M059J (cell line): ENCODE data around the gene SLC25A39. TPM values are rescaled to one million over a fixed set of nuclear protein-coding genes. Genes with fewer than 3 reads are reported as not detected.
A peak's percentile ranks its signal among the peaks of the same experiment; 100 is the strongest.

Source experiments
- DNase-seq: peaks from one replicate; pipeline ENCODE4 v3.0.0-alpha.2; 2012; ENCODE audit warnings: low read depth
- total RNA-seq: library from RNA; depleted of rRNA; stranded (reverse); fragments of >200 nt; shearing (Covaris generic); gene quantifications from 2 replicates; pipeline ENCODE4 v1.2.3, GENCODE V29; 2014; rRNA removed

Gene SLC25A39
- total RNA-seq, 1 experiment from 2014 or later, result 138 TPM

GRCh38 chr17:44279346-44279665 is 45.3 kb downstream of the SLC25A39 start:
- DNase-seq, result no peak

- DNase-seq, result peak; percentile 48
These were observed 46.6 kb downstream of the SLC25A39 start for GRCh38 chr17:44277976-44278375.

GRCh38 chr17:44273607-44274006 is 51.0 kb downstream of the SLC25A39 start:
- DNase-seq, result no peak

GRCh38 chr17:44272954-44273353 is 51.7 kb downstream of the SLC25A39 start:
- DNase-seq, result no peak

- DNase-seq, result no peak
These were observed 52.2 kb downstream of the SLC25A39 start for GRCh38 chr17:44272321-44272951.

Other genes starting within 250 kb of the SLC25A39 start
- 37.8 and 46.0 TPM in 2 replicates for gene HDAC5, start 201.2 kb downstream of the SLC25A39 start, total RNA-seq
- 6.5 and 7.5 TPM in 2 replicates for gene HROB, start 182.9 kb downstream of the SLC25A39 start, total RNA-seq
- gene ASB16, start 154.1 kb downstream of the SLC25A39 start, total RNA-seq, result not detected in 2 replicates
- 36.8 and 37.6 TPM in 2 replicates for gene TMUB2, start 137.9 kb downstream of the SLC25A39 start, total RNA-seq
- 21.3 and 32.7 TPM in 2 replicates for gene ATXN7L3, start 124.9 kb downstream of the SLC25A39 start, total RNA-seq
- gene UBTF, start 105.1 kb downstream of the SLC25A39 start, total RNA-seq, result 37.8 and 57.5 TPM in 2 replicates
- gene SLC4A1, start 56.7 kb downstream of the SLC25A39 start, total RNA-seq, result not detected in 2 replicates
- gene RUNDC3A, start 16.2 kb downstream of the SLC25A39 start, total RNA-seq, result 0.12 TPM in 1 of 2 replicates, not detected in the other
- gene GRN, start 20.5 kb upstream of the SLC25A39 start, total RNA-seq, result 284 and 317 TPM in 2 replicates
- gene FAM171A2, start 39.0 kb upstream of the SLC25A39 start, total RNA-seq, result 1.4 and 5.2 TPM in 2 replicates
- 0.07 and 0.25 TPM in 2 replicates for gene ITGA2B, start 64.8 kb upstream of the SLC25A39 start, total RNA-seq
- gene GPATCH8, start 178.6 kb upstream of the SLC25A39 start, total RNA-seq, result 9.2 and 17.1 TPM in 2 replicates
- 22.4 and 41.3 TPM in 2 replicates for gene FZD2, start 232.7 kb upstream of the SLC25A39 start, total RNA-seq